Mesendoderm (in vitro differentiated cells): Measurements from ENCODE around the gene SDF4.

ENCODE experiments used
- DNase-seq: peaks from one replicate; pipeline ENCODE4 v3.0.0; 2013
- H2AK5ac ChIP-seq: 2 replicates; pipeline ENCODE4 v1.6.1; 2013; ENCODE audit warnings: low read length, inconsistent platforms
- H2BK120ac ChIP-seq: 2 replicates; pipeline ENCODE4 v1.6.1; 2013; ENCODE audit warnings: low read depth, mild to moderate bottlenecking, low read length, moderate library complexity, mixed read lengths
- H2BK15ac ChIP-seq: replicated peaks from 2 replicates; pipeline ENCODE4 v1.6.1; 2013; ENCODE audit warnings: low read depth, mild to moderate bottlenecking, moderate library complexity
- H2BK5ac ChIP-seq: 2 replicates; pipeline ENCODE4 v1.6.1; 2013; ENCODE audit warnings: low read length, inconsistent platforms
- H3K18ac ChIP-seq: 2 replicates; pipeline ENCODE4 v1.6.1; 2013; ENCODE audit warnings: mild to moderate bottlenecking, low read length, mixed read lengths
- H3K23ac ChIP-seq: one replicate; pipeline ENCODE4 v1.6.1; 2013; ENCODE audit warnings: low read length
- H3K27ac ChIP-seq: 2 replicates; pipeline ENCODE4 v1.5.1; 2013; ENCODE audit warnings: low read depth, mild to moderate bottlenecking, inconsistent platforms, low read length, moderate library complexity
- H3K27me3 ChIP-seq: 2 replicates; pipeline ENCODE4 v1.6.1; 2013; ENCODE audit warnings: low read length, control low read depth, mild to moderate bottlenecking, inconsistent platforms; ENCODE audit not compliant: insufficient read depth, poor library complexity
- H3K36me3 ChIP-seq: 2 replicates; pipeline ENCODE4 v1.6.1; 2013; ENCODE audit warnings: low read length, inconsistent platforms; ENCODE audit not compliant: control insufficient read depth, insufficient read depth
- H3K4ac ChIP-seq: one replicate; pipeline ENCODE4 v1.6.1; 2013; ENCODE audit warnings: low read depth, mild to moderate bottlenecking, low read length, moderate library complexity
- H3K4me1 ChIP-seq: 2 replicates; pipeline ENCODE4 v1.6.1; 2013; ENCODE audit warnings: low read depth, low read length, inconsistent platforms; ENCODE audit not compliant: control insufficient read depth
- H3K4me2 ChIP-seq: 2 replicates; pipeline ENCODE4 v1.6.1; 2013; ENCODE audit warnings: low read length
- H3K4me3 ChIP-seq: 2 replicates; pipeline ENCODE4 v1.5.1; 2013; ENCODE audit warnings: mild to moderate bottlenecking, low read length
- H3K56ac ChIP-seq: one replicate; pipeline ENCODE4 v1.6.1; 2013; ENCODE audit warnings: low read length
- H3K79me1 ChIP-seq: 2 replicates; pipeline ENCODE4 v1.6.1; 2013; ENCODE audit warnings: low read length, inconsistent platforms
- H3K79me2 ChIP-seq: 2 replicates; pipeline ENCODE4 v1.6.1; 2013; ENCODE audit warnings: mild to moderate bottlenecking, low read length; ENCODE audit not compliant: control insufficient read depth, insufficient read depth
- H3K9ac ChIP-seq: 2 replicates; pipeline ENCODE4 v1.6.1; 2013; ENCODE audit warnings: low read length, inconsistent platforms
- H4K5ac ChIP-seq: one replicate; pipeline ENCODE4 v1.6.1; 2013; ENCODE audit warnings: low read length
- H4K8ac ChIP-seq: one replicate; pipeline ENCODE4 v1.6.1; 2013; ENCODE audit warnings: low read depth, mild to moderate bottlenecking, control low read depth, low read length, moderate library complexity
- WGBS: extraction: QIAGEN DNeasy Blood & Tissue Kit; methylation state at CpG from one replicate; pipeline ENCODE4 v1.1.7; 2013; ENCODE audit warnings: low lambda C conversion rate, missing lambda C conversion rate; ENCODE audit not compliant: insufficient coverage; ENCODE audit errors: extremely low coverage; 5-methylcytosine and 5-hydroxymethylcytosine counted together

Gene SDF4

DNA sequence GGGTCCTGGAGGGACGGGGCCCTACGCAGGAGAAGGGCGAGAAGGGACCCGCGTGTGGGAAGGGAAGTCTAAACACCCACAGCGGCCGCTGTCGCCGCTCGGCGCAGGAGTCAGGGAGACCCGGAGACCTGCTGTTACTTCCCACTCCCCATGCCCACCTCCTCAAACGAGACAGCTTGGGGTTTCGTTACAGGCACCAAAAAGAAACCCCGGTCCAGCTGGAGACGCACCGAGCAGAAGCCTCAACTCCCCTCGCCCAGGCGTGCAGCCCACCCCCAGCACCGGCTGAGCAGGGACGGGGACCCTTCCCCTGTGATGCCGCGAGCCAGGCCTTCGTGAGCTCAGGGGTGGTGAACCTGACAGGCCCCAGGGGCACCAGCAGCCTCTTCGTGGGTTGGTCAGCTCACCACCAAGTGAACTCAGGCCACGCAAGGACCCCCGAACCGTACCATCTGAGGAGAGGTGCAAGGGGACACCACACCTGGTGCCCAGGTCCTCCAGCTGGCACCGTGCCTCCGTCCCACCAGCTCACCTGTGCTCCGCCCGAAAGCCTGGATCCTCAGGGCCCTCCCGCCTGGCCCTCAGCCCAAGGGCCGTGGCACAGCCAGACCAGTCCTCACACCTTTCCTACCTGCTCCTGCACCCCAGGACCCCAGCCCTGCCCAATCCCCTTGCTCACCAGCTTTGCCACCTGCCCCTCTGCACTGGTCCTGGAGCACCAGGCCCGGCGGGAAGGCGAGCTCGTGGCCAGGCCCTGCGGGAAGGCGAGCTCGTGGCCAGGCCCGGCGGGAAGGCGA lies 5.0 kb downstream of the SDF4 start:
- Histone ChIP-seq H3K4me1 (peaks cover 3% of the 10 kb centered on the region), H3K9ac (no peak overlapping the region), H2AK5ac (no peak overlapping the region), H3K4me2 (no peak overlapping the region), H3K18ac (no peak overlapping the region), H2BK5ac (no peak overlapping the region), H3K27me3 (no peaks in the 10 kb centered on the region), H3K79me1 (peaks cover 27% of the 10 kb centered on the region), H3K23ac (no peak overlapping the region), H4K8ac (no peak overlapping the region), H3K4me3 (no peak overlapping the region), H2BK15ac (no peak overlapping the region), H4K5ac (no peak overlapping the region), H2BK120ac (no peak overlapping the region), H3K56ac (no peak overlapping the region), H3K36me3 (peaks cover 4% of the 10 kb centered on the region), H3K27ac (no peak overlapping the region), H3K79me2 (peaks cover 26% of the 10 kb centered on the region), H3K4ac (no peak overlapping the region)
- no CpG with 5 or more reads among the region's 44 CpGs for WGBS
- DNase-seq = no peak

DNA sequence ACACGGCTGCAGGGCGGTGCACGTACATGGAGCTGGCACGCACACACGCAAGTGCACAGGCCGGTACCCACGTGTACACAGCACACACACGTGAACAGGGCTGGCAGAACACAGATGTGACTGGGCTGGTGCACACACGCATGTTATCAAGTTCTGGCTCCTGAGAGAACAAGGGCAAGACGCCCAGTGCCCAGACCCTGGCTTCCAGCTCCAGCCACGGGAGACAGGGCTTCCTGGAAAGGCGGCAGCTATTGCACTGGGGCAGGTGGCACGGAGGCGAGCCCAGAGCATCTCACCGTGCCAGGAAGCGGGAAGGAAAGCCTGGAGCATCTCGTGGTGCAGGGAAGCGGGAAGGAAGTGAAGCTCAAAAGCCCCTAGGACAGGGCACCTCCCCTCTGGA lies 5.9 kb downstream of the SDF4 start:
- H2BK5ac ChIP-seq = no peak overlapping the region
- DNase-seq = no peak
- H3K36me3 ChIP-seq = peaks cover 4% of the 10 kb centered on the region

DNA sequence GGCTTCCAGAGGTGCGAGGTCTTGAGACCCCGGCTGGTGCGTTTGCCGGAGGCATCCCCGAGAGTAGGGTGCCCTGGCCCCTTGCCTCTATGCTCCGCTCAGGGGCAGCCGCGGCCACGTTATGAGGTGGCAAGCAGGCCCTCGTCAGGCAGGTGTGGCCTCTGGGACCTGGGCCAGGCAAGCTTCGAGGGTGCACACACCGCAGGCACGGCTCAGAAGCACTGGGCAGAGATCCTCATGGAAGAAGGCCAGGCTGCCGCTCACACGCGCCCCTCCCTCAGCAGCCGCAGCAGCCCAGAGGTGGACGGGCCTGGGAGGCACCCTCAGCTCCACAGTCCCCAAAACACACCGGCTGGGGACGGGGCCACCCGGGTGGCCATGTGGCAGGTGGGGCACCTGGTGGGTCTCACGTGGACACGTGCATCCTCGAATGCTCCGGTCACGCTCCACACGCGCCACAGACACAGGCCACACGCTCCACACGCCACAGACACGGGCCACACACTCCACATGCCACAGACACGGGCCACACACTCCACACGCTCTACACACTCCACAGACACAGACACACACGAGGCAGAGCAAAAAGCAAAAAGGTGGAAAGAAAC lies 6.5 kb downstream of the SDF4 start:
- no peak overlapping the region for H2AK5ac ChIP-seq

More for the DNA sequence above, 5.9 kb downstream of the SDF4 start:
- Histone ChIP-seq H3K56ac (no peak overlapping the region), H2BK15ac (no peak overlapping the region), H3K79me2 (peaks cover 24% of the 10 kb centered on the region), H2BK120ac (no peak overlapping the region), H3K79me1 (peaks cover 23% of the 10 kb centered on the region), H3K4me1 (peaks cover 3% of the 10 kb centered on the region), H3K23ac (no peak overlapping the region), H3K4ac (no peak overlapping the region), H4K5ac (no peak overlapping the region), H3K27me3 (no peaks in the 10 kb centered on the region), H3K4me3 (no peak overlapping the region), H3K9ac (no peak overlapping the region), H3K4me2 (no peak overlapping the region), H4K8ac (no peak overlapping the region), H3K18ac (no peak overlapping the region), H2AK5ac (no peak overlapping the region), H3K27ac (no peak overlapping the region)
- WGBS = no CpG with 5 or more reads among the region's 18 CpGs

DNA sequence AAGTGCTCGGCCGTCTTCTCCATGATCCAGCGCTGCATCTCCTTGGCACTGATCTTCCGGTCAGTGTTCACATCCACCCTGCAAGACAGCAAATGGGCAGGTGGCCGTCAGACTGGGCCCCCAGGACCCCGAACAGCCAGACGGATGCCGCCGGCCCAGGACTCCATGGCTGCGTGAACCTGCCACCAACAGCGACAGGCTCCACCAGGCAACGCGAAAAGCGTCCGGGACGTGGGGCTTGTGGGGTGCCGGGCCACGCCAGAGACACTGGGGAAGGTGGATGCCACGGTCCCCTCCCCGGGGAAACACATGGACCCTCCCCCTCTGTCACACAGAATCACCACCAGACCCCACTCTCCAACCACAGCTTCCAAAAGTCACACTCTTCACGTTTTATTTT lies 7.9 kb downstream of the SDF4 start:
- no peak overlapping the region for H2BK5ac ChIP-seq
- H3K4me1 ChIP-seq = no peaks in the 10 kb centered on the region
- H3K4ac ChIP-seq = no peak overlapping the region
- H2BK15ac ChIP-seq = no peak overlapping the region
- H3K27me3 ChIP-seq = no peaks in the 10 kb centered on the region
- H3K36me3 ChIP-seq = peaks cover 4% of the 10 kb centered on the region
- no peak overlapping the region for H2AK5ac ChIP-seq
- H3K56ac ChIP-seq = no peak overlapping the region
- H3K4me3 ChIP-seq = no peak overlapping the region
- no peak overlapping the region for H3K4me2 ChIP-seq
- WGBS = no CpG with 5 or more reads among the region's 21 CpGs
- H3K79me2 ChIP-seq = peaks cover 5% of the 10 kb centered on the region
- no peak overlapping the region for H3K23ac ChIP-seq
- H4K5ac ChIP-seq = no peak overlapping the region
- H3K27ac ChIP-seq = no peak overlapping the region
- no peak for DNase-seq
- no peak overlapping the region for H3K18ac ChIP-seq
- no peak overlapping the region for H4K8ac ChIP-seq
- H2BK120ac ChIP-seq = no peak overlapping the region
- H3K9ac ChIP-seq = no peak overlapping the region
- peaks cover 11% of the 10 kb centered on the region for H3K79me1 ChIP-seq

More for the DNA sequence above, 6.5 kb downstream of the SDF4 start:
- Histone ChIP-seq H3K27ac (no peak overlapping the region), H3K4ac (no peak overlapping the region), H3K79me1 (peaks cover 19% of the 10 kb centered on the region), H3K79me2 (peaks cover 19% of the 10 kb centered on the region), H2BK5ac (no peak overlapping the region), H3K4me1 (no peaks in the 10 kb centered on the region), H3K9ac (no peak overlapping the region), H3K36me3 (peaks cover 4% of the 10 kb centered on the region), H2BK120ac (no peak overlapping the region), H3K56ac (no peak overlapping the region), H4K8ac (no peak overlapping the region), H3K18ac (no peak overlapping the region), H4K5ac (no peak overlapping the region), H2BK15ac (no peak overlapping the region), H3K4me2 (no peak overlapping the region), H3K23ac (no peak overlapping the region), H3K27me3 (no peaks in the 10 kb centered on the region), H3K4me3 (no peak overlapping the region)
- no CpG with 5 or more reads among the region's 34 CpGs for WGBS
- no peak for DNase-seq

DNA sequence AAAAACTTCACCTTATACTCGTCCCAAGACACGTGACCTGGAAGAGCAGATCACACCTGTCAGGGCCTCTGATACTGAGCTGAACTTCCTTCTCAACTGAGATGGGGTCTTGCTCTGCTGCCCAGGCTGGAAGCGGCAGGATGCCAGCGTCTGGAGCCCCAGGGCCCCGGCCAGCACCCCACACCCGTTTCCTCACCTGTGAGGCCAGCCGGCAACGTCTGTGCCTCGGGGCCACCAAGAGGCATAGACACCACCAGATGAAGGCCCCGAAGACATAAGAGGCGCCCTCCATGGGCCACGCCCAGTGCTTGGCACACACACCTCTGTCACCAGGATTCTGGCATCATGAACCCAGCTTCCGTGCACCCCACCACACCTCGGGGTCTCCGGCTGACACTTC lies 8.5 kb downstream of the SDF4 start:
- no peak for DNase-seq
- Histone ChIP-seq H3K79me1 (peaks cover 9% of the 10 kb centered on the region), H3K4me2 (no peak overlapping the region), H3K4ac (no peak overlapping the region), H3K4me3 (no peak overlapping the region), H2BK15ac (no peak overlapping the region), H4K8ac (no peak overlapping the region), H3K23ac (no peak overlapping the region), H2AK5ac (no peak overlapping the region), H3K36me3 (peaks cover 4% of the 10 kb centered on the region), H3K9ac (no peak overlapping the region), H3K27ac (no peak overlapping the region), H3K27me3 (no peaks in the 10 kb centered on the region), H3K4me1 (no peaks in the 10 kb centered on the region), H4K5ac (no peak overlapping the region), H3K18ac (no peak overlapping the region), H2BK5ac (no peak overlapping the region), H3K79me2 (peaks cover 4% of the 10 kb centered on the region), H3K56ac (no peak overlapping the region), H2BK120ac (no peak overlapping the region)
- WGBS = no CpG with 5 or more reads among the region's 15 CpGs
